ENCODE results near the gene SAXO2.
"Not testable (repeated sequence)": the region's sequence is repeated elsewhere in the genome, so short reads cannot be mapped to it uniquely, and the experiment has no call there.

The SAXO2 gene

GRCh38 chr15:82315519-82316246, 53.1 kb downstream of the SAXO2 start:
- DNase-seq: no peak

- DNase-seq: not testable (repeated sequence)
These were observed 53.9 kb downstream of the SAXO2 start for GRCh38 chr15:82316247-82317090.

GRCh38 chr15:82317091-82317489, 54.5 kb downstream of the SAXO2 start:
- no peak for DNase-seq

- not testable (repeated sequence) for DNase-seq
These were observed 54.9 kb downstream of the SAXO2 start for GRCh38 chr15:82317516-82317915.

- DNase-seq: not testable (repeated sequence)
These were observed 55.7 kb downstream of the SAXO2 start for GRCh38 chr15:82318281-82318680.

GRCh38 chr15:82319522-82320278, 57.1 kb downstream of the SAXO2 start:
- DNase-seq: not testable (repeated sequence)

- DNase-seq: not testable (repeated sequence)
These were observed 58.2 kb downstream of the SAXO2 start for GRCh38 chr15:82320861-82321260.

GRCh38 chr15:82322488-82322887, 59.9 kb downstream of the SAXO2 start:
- DNase-seq: not testable (repeated sequence)

GRCh38 chr15:82324831-82325230, 62.2 kb downstream of the SAXO2 start:
- not testable (repeated sequence) for DNase-seq

- DNase-seq: not testable (repeated sequence)
These were observed 63.0 kb downstream of the SAXO2 start for GRCh38 chr15:82325646-82326045.

GRCh38 chr15:82326896-82327295, 64.3 kb downstream of the SAXO2 start:
- not testable (repeated sequence) for DNase-seq

GRCh38 chr15:82327372-82327771, 64.8 kb downstream of the SAXO2 start:
- DNase-seq: not testable (repeated sequence)

- DNase-seq: not testable (repeated sequence)
These were observed 66.4 kb downstream of the SAXO2 start for GRCh38 chr15:82329039-82329438.

GRCh38 chr15:82330921-82331320, 68.3 kb downstream of the SAXO2 start:
- DNase-seq: not testable (repeated sequence)

GRCh38 chr15:82331576-82332304, 69.1 kb downstream of the SAXO2 start:
- not testable (repeated sequence) for DNase-seq

GRCh38 chr15:82332711-82333602, 70.3 kb downstream of the SAXO2 start:
- DNase-seq: not testable (repeated sequence)

- not testable (repeated sequence) for DNase-seq
These were observed 71.3 kb downstream of the SAXO2 start for GRCh38 chr15:82333603-82334553.

All from activated effector memory CD4-positive, alpha-beta T cell treated with Interleukin-2 at 50 U/mL for 16 hours (primary cell).